CD14-positive monocyte (primary cell): ENCODE results near the gene DUSP12. TPM values are rescaled to one million over a fixed set of nuclear protein-coding genes. Genes with fewer than 3 reads are reported as not detected.
"Not testable (repeated sequence)": the region's sequence is repeated elsewhere in the genome, so short reads cannot be mapped to it uniquely, and the experiment has no call there.

Experiments
- DNase-seq, 3 donors: peaks; one replicate each; pipeline ENCODE4 v3.0.0-alpha.2; 2011 to 2022
- H2AFZ ChIP-seq: 2 replicates; pipeline ENCODE4 v1.6.0; 2012; ENCODE audit warnings: mild to moderate bottlenecking, low read depth, low read length, inconsistent platforms; ENCODE audit not compliant: insufficient read depth, poor library complexity, severe bottlenecking
- H3K27ac ChIP-seq, 2 donors: 1 replicate in 1 of 2; 2 replicates in 1 of 2; pipeline ENCODE4 v1.5.1; 2012 to 2013; ENCODE audit warnings: low read length in 2 of 2, control low read depth in 1 of 2, inconsistent platforms in 1 of 2, low read depth in 1 of 2, mild to moderate bottlenecking in 1 of 2
- H3K27me3 ChIP-seq, 2 donors: one replicate each; pipeline versions ENCODE4 v1.6.0 to v1.6.1; 2011 to 2013; ENCODE audit warnings: low read length in 2 of 2; ENCODE audit not compliant: control insufficient read depth in 2 of 2, insufficient read depth in 2 of 2
- H3K36me3 ChIP-seq, 2 donors: replicated peaks in 1 of 2; 1 replicate in 1 of 2; 2 replicates in 1 of 2; pipeline versions ENCODE4 v1.5.1 to v1.6.1; 2012 to 2013; ENCODE audit warnings: low read length in 2 of 2, control low read depth in 1 of 2, inconsistent platforms in 1 of 2, mild to moderate bottlenecking in 1 of 2; ENCODE audit not compliant: insufficient read depth in 2 of 2, control insufficient read depth in 1 of 2
- H3K4me1 ChIP-seq, 2 donors: 1 replicate in 1 of 2; 2 replicates in 1 of 2; pipeline versions ENCODE4 v1.5.1 to v1.6.1; 2012 to 2013; ENCODE audit warnings: low read length in 2 of 2, control low read depth in 1 of 2, inconsistent platforms in 1 of 2, mild to moderate bottlenecking in 1 of 2, moderate library complexity in 1 of 2; ENCODE audit not compliant: insufficient read depth in 2 of 2, control insufficient read depth in 1 of 2
- H3K4me2 ChIP-seq: replicated peaks from 2 replicates; pipeline ENCODE3; 2012; ENCODE audit warnings: low read length, moderate library complexity, mild to moderate bottlenecking; ENCODE audit not compliant: poor library complexity, severe bottlenecking; ENCODE audit errors: extremely low read depth
- H3K4me3 ChIP-seq, 3 experiments: fragments of 200-600 bp in 1 of 3; sonication (generic) in 1 of 3; replicated peaks in 1 of 3; 1 replicate in 2 of 3; 2 replicates in 1 of 3; pipeline ENCODE4 v1.5.1; 2011 to 2013; ENCODE audit warnings: low read length in 3 of 3, mild to moderate bottlenecking in 3 of 3, control low read depth in 2 of 3, low read depth in 2 of 3, inconsistent platforms in 1 of 3, moderate library complexity in 1 of 3
- H3K79me2 ChIP-seq: 2 replicates; pipeline ENCODE4 v1.6.0; 2012; ENCODE audit warnings: mild to moderate bottlenecking, control low read depth, inconsistent platforms, low read length, moderate library complexity; ENCODE audit not compliant: insufficient read depth
- H3K9ac ChIP-seq: 2 replicates; pipeline ENCODE4 v1.6.0; 2017; ENCODE audit warnings: low read length, mild to moderate bottlenecking; ENCODE audit not compliant: insufficient read depth, poor library complexity, severe bottlenecking
- H3K9me3 ChIP-seq, 2 donors: replicated peaks in 1 of 2; 1 replicate in 1 of 2; 2 replicates in 1 of 2; pipeline versions ENCODE4 v1.5.1 to v1.6.1; 2012 to 2013; ENCODE audit warnings: low read length in 2 of 2, control low read depth in 1 of 2; ENCODE audit not compliant: control insufficient read depth in 1 of 2, insufficient read depth in 1 of 2
- H4K20me1 ChIP-seq: 2 replicates; pipeline ENCODE4 v1.6.0; 2012; ENCODE audit warnings: mild to moderate bottlenecking, low read length, control low read depth, moderate library complexity; ENCODE audit not compliant: insufficient read depth
- H3K27ac Mint-ChIP-seq, 7 donors: one replicate each; pipeline ENCODE4 v1.8.0; 2020; ENCODE audit warnings: mild to moderate bottlenecking in 7 of 7, mixed read lengths in 7 of 7, moderate library complexity in 6 of 7, inconsistent platforms in 2 of 7
- H3K27me3 Mint-ChIP-seq, 3 donors: one replicate each; pipeline ENCODE4 v1.8.0; 2021 to 2022; ENCODE audit warnings: low read depth in 3 of 3, mild to moderate bottlenecking in 3 of 3, mixed read lengths in 3 of 3, moderate library complexity in 3 of 3, inconsistent platforms in 1 of 3
- H3K36me3 Mint-ChIP-seq, 2 donors: one replicate each; pipeline ENCODE4 v1.8.0; 2020; ENCODE audit warnings: mixed read lengths in 2 of 2, inconsistent platforms in 1 of 2, mild to moderate bottlenecking in 1 of 2
- H3K4me1 Mint-ChIP-seq: one replicate; pipeline ENCODE4 v1.8.0; 2020; ENCODE audit warnings: mild to moderate bottlenecking, mixed read lengths
- H3K4me3 Mint-ChIP-seq, 2 donors: one replicate each; pipeline ENCODE4 v1.8.0; 2020; ENCODE audit warnings: mild to moderate bottlenecking in 2 of 2, mixed read lengths in 2 of 2, moderate library complexity in 1 of 2
- H3K9me3 Mint-ChIP-seq, 7 donors: one replicate each; pipeline ENCODE4 v1.8.0; 2020 to 2022; ENCODE audit warnings: mixed read lengths in 7 of 7, mild to moderate bottlenecking in 6 of 7, moderate library complexity in 6 of 7, inconsistent platforms in 2 of 7
- CTCF ChIP-seq: fragments of 200-600 bp; IDR thresholded peaks from one replicate; pipeline ENCODE4 v1.8.0; 2022; ENCODE audit warnings: antibody characterized with exemption, mild to moderate bottlenecking
- WGBS: methylation state at CpG from one replicate; pipeline ENCODE4 v1.1.5; 2013; ENCODE audit warnings: missing lambda C conversion rate; ENCODE audit not compliant: insufficient coverage; 5-methylcytosine and 5-hydroxymethylcytosine counted together
- intact Hi-C, 2 donors: fragments of 100-400 bp; cut with micrococcal nuclease; formaldehyde crosslinking; loops; one replicate each; pipeline versions ENCODE4 v1.15.0 to v1.15.1; 2023
- polyA plus RNA-seq, 3 donors: library from polyadenylated mRNA; depleted of rRNA in 1 of 3; unstranded in 2 of 3; stranded (reverse) in 1 of 3; fragments of 300-500 nt in 2 of 3; fragments of >200 nt in 1 of 3; fragmentation: Illumina TruSeq in 2 of 3; gene quantifications; 1 replicate in 2 of 3; 2 replicates in 1 of 3; pipeline ENCODE4 v1.2.3, GENCODE V29; 2012 to 2021

DUSP12 gene
- polyA plus RNA-seq, 3 donors, result 19.0 to 32.0 (median 30.5) TPM

DNA sequence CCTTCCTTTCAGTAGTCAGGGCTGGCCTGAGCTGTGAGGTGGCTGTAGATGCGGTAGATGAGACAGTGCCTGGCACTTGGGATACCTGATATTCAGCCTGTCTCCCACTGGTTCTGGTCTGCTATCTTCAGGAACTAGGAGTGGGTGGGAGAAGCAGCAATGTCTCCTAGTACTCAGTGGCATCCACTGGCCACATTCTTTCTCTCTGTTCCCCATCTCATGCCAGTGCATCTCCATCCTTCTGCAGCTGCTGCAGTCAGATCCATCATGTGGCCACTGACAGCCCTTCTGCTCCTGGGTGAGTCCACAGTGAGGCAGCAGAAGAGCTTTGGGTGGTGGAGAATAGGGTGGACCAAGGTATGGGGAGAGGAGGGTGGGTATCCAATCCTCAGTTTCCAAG, 27.2 kb upstream of the DUSP12 start:
- Histone ChIP-seq H3K36me3 (no peaks in the 10 kb centered on the region), H3K9me3 (no peaks in the 10 kb centered on the region), H3K79me2 (no peaks in the 10 kb centered on the region), H2AFZ (no peak overlapping the region), H3K4me1 (peaks cover 59 to 71% of the 10 kb centered on the region in 2 donors), H3K27me3 (peaks cover 46 to 80% of the 10 kb centered on the region in 2 donors), H3K4me2 (peak overlapping the region; percentile 30), H3K9ac (no peak overlapping the region), H3K27ac (peak overlapping the region in 1 of 2 donors; percentile 28), H3K4me3 (no peak overlapping the region), H4K20me1 (no peaks in the 10 kb centered on the region)
- intact Hi-C loops, result loop anchor here in 1 of 2 donors (2.0 kb wide), 1 partner anchor 14 kb away; no protein-coding TSS in a partner anchor
- H3K27me3 Mint-ChIP-seq, result peaks cover 72 to 91% (median 77%) of the 10 kb centered on the region in 3 donors
- DNase-seq, result no peak
- no peak for TF ChIP-seq CTCF
- H3K9me3 Mint-ChIP-seq, result peaks cover 3 to 14% (median 8%) of the 10 kb centered on the region in 7 donors
- H3K27ac Mint-ChIP-seq, result peak overlapping the region in 6 of 7 donors; percentile 21 to 82 (median 63)
- peaks cover 5 to 17% of the 10 kb centered on the region in 2 donors for H3K36me3 Mint-ChIP-seq
- 100% methylated on average over 1 of the region's 1 CpG for WGBS
- H3K4me3 Mint-ChIP-seq, result peak overlapping the region in 1 of 2 donors; percentile 97
- peaks cover 56% of the 10 kb centered on the region for H3K4me1 Mint-ChIP-seq

DNA sequence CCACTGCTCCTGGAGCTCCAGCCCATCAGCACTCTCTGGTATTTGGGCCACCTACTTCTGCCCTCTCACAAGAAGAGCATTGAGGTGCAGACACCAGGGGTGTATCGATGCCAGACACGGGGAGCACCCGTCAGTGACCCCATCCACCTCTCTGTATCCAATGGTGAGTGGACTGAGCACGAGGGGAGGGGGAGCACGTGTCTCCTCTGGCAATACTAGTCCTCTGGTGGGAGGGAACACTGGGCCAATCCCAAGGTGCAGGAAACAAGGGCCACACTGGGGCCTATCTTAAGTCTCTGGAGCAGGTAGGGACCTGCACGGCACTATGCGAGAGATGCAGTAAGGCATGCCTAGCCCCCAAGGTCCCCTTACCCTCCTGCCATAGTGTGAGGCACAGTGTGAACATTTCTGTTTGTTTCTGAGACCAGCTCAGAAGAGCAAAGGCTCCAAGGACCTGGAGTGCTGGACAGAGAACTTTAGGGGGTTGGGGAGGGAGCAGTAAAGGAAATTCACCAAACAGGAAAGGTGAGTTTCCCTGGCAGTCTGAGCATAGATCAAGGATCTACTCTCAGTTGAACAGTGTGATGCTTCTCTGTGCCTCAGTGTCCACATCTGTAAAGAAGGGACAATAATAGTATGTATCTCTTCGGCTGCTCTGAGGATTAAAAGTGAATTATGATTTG, 26.0 kb upstream of the DUSP12 start:
- WGBS, result 100% methylated on average over 2 of the region's 8 CpGs
- Histone ChIP-seq H3K27ac (no peak overlapping the region), H3K9ac (no peak overlapping the region), H4K20me1 (no peaks in the 10 kb centered on the region), H3K9me3 (no peaks in the 10 kb centered on the region), H3K4me2 (no peak overlapping the region), H3K36me3 (no peaks in the 10 kb centered on the region), H3K4me3 (no peak overlapping the region), H2AFZ (no peak overlapping the region), H3K27me3 (peaks cover 53 to 86% of the 10 kb centered on the region in 2 donors), H3K4me1 (peaks cover 51 to 66% of the 10 kb centered on the region in 2 donors), H3K79me2 (no peaks in the 10 kb centered on the region)
- peak overlapping the region in 2 of 7 donors; percentile 40 to 50 for H3K27ac Mint-ChIP-seq
- H3K36me3 Mint-ChIP-seq, result peaks cover 10 to 14% of the 10 kb centered on the region in 2 donors
- TF ChIP-seq CTCF, result no peak
- intact Hi-C loops, result loop anchor here in 1 of 2 donors (2.0 kb wide), 1 partner anchor 13 kb away; no protein-coding TSS in a partner anchor
- no peak for DNase-seq
- peaks cover 52% of the 10 kb centered on the region for H3K4me1 Mint-ChIP-seq
- H3K4me3 Mint-ChIP-seq, result peak overlapping the region in 1 of 2 donors; percentile 97
- peaks cover 3 to 14% (median 10%) of the 10 kb centered on the region in 7 donors for H3K9me3 Mint-ChIP-seq
- peaks cover 81 to 94% (median 82%) of the 10 kb centered on the region in 3 donors for H3K27me3 Mint-ChIP-seq

GRCh38 chr1:161725258-161725907, 24.2 kb upstream of the DUSP12 start:
- H3K36me3 ChIP-seq, H3K27ac ChIP-seq, DNase-seq, H4K20me1 ChIP-seq, H3K9ac ChIP-seq, H3K79me2 ChIP-seq, intact Hi-C loops, H3K9me3 ChIP-seq: not testable (repeated sequence)
- 88% methylated on average over 13 of the region's 22 CpGs for WGBS
- H3K4me2 ChIP-seq, result peak overlapping the region; percentile 91
- Mint-ChIP-seq H3K4me3 (peak overlapping the region; percentile 78 to 97), H3K4me1 (peaks cover 53% of the 10 kb centered on the region), H3K36me3 (peaks cover 10 to 14% of the 10 kb centered on the region in 2 donors), H3K27ac (peak overlapping the region in 2 of 7 donors; percentile 12 to 21), H3K27me3 (peaks cover 90 to 100% (median 92%) of the 10 kb centered on the region in 3 donors), H3K9me3 (peaks cover 3 to 23% (median 14%) of the 10 kb centered on the region in 7 donors)
- H3K4me3 ChIP-seq, result peak overlapping the region in 2 of 3 experiments; percentile 25 to 77
- H2AFZ ChIP-seq, result peak overlapping the region; percentile 79
- peaks cover 45 to 64% of the 10 kb centered on the region in 2 donors for H3K4me1 ChIP-seq
- peaks cover 60 to 96% of the 10 kb centered on the region in 2 donors for H3K27me3 ChIP-seq
